Parathyroid adenoma (tissue), 2 donors: ENCODE results near the gene FTSJ1.

ENCODE experiments used
- H2AFZ ChIP-seq: fragments of 300-600 bp; sonication (generic); one replicate; pipeline ENCODE4 v1.7.0; 2017; ENCODE audit warnings: antibody characterized with exemption, mild to moderate bottlenecking
- H3K27ac ChIP-seq: fragments of 300-600 bp; sonication (generic); one replicate; pipeline ENCODE4 v1.7.0; 2017
- H3K27me3 ChIP-seq: fragments of 300-600 bp; sonication (generic); one replicate; pipeline ENCODE4 v1.7.0; 2017; ENCODE audit warnings: low read length; ENCODE audit not compliant: control insufficient read depth, insufficient read depth
- H3K36me3 ChIP-seq: fragments of 300-600 bp; sonication (generic); one replicate; pipeline ENCODE4 v1.7.0; 2017; ENCODE audit warnings: low read length; ENCODE audit not compliant: control insufficient read depth, insufficient read depth
- H3K4me1 ChIP-seq: fragments of 300-600 bp; sonication (generic); one replicate; pipeline ENCODE4 v1.7.0; 2017; ENCODE audit warnings: control low read depth
- H3K4me2 ChIP-seq: fragments of 300-600 bp; sonication (generic); one replicate; pipeline ENCODE4 v1.7.0; 2017; ENCODE audit warnings: low read length
- H3K4me3 ChIP-seq: fragments of 300-600 bp; sonication (generic); one replicate; pipeline ENCODE4 v1.7.0; 2017; ENCODE audit warnings: low read depth, low read length
- H3K79me2 ChIP-seq: fragments of 300-600 bp; sonication (generic); one replicate; pipeline ENCODE4 v1.7.0; 2017; ENCODE audit warnings: control low read depth
- H3K9ac ChIP-seq: fragments of 300-600 bp; sonication (generic); one replicate; pipeline ENCODE4 v1.7.0; 2017; ENCODE audit warnings: mild to moderate bottlenecking
- H3K9me3 ChIP-seq: fragments of 300-600 bp; sonication (generic); one replicate; pipeline ENCODE4 v1.7.0; 2017; ENCODE audit warnings: low read length; ENCODE audit not compliant: control insufficient read depth
- CTCF ChIP-seq: fragments of 300-600 bp; sonication (generic); IDR thresholded peaks from one replicate; pipeline ENCODE4 v1.7.0; 2017; ENCODE audit warnings: antibody characterized with exemption, mild to moderate bottlenecking
- donor health status: primary hyperparathyroidism.

The FTSJ1 gene

GRCh38 chrX:48451708-48452107 lies 24.3 kb upstream of the FTSJ1 start:
- Histone ChIP-seq H3K4me1 (no peaks in the 10 kb centered on the region), H3K4me3 (no peak overlapping the region), H2AFZ (no peak overlapping the region), H3K9ac (no peak overlapping the region), H3K27ac (no peak overlapping the region), H3K36me3 (no peaks in the 10 kb centered on the region), H3K27me3 (no peaks in the 10 kb centered on the region), H3K4me2 (no peak overlapping the region), H3K9me3 (no peaks in the 10 kb centered on the region), H3K79me2 (no peaks in the 10 kb centered on the region)
- no peak for TF ChIP-seq CTCF

DNA sequence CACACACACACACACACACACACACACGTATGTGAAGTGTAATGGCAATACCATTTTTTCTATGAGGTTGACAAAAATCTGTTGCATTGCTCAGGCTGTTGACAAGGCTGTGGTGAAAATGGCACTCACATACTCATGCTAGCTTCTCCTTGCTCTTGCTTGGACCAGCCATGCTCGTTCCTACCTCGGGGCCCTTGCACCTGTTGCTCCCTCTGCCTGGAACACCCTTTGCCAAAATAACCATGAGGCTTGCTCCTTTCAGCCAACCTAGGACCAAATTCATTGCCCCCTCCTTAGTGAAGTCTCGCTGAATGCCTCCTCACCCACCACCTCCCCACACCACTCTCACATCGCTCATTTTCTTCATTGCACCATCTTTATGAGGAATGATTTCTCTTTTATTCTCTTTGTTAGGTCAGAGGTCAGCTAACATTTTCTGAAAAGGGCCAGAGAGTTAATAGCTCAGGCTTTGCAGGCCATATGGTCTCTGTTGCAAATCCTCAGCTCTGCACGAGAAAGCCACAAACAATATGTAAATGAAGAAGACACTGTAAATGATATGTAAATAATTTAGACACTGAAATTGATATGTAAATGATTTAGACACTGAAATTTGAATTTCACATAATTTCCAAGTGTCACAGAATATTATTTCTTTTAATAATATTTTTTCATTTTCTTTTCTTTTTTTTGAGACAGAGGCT lies 19.2 kb upstream of the FTSJ1 start:
- Histone ChIP-seq H3K9me3 (no peaks in the 10 kb centered on the region), H2AFZ (no peak overlapping the region), H3K9ac (no peak overlapping the region), H3K4me2 (no peak overlapping the region), H3K4me1 (no peaks in the 10 kb centered on the region), H3K36me3 (no peaks in the 10 kb centered on the region), H3K79me2 (no peaks in the 10 kb centered on the region), H3K4me3 (no peak overlapping the region), H3K27ac (no peak overlapping the region), H3K27me3 (no peaks in the 10 kb centered on the region)
- no peak for TF ChIP-seq CTCF

GRCh38 chrX:48458711-48459110 lies 17.3 kb upstream of the FTSJ1 start:
- Histone ChIP-seq H3K9me3 (no peaks in the 10 kb centered on the region), H2AFZ (no peak overlapping the region), H3K4me2 (no peak overlapping the region), H3K9ac (no peak overlapping the region), H3K4me1 (no peaks in the 10 kb centered on the region), H3K27me3 (no peaks in the 10 kb centered on the region), H3K36me3 (no peaks in the 10 kb centered on the region), H3K4me3 (no peak overlapping the region), H3K79me2 (no peaks in the 10 kb centered on the region), H3K27ac (no peak overlapping the region)
- no peak for TF ChIP-seq CTCF

GRCh38 chrX:48459483-48459882 lies 16.5 kb upstream of the FTSJ1 start:
- no peak overlapping the region for H3K27ac ChIP-seq
- H3K36me3 ChIP-seq: no peaks in the 10 kb centered on the region
- H3K9me3 ChIP-seq: no peaks in the 10 kb centered on the region
- no peak overlapping the region for H3K4me3 ChIP-seq
- no peaks in the 10 kb centered on the region for H3K4me1 ChIP-seq
- TF ChIP-seq CTCF: no peak
- H3K27me3 ChIP-seq: no peaks in the 10 kb centered on the region
- no peaks in the 10 kb centered on the region for H3K79me2 ChIP-seq
- H2AFZ ChIP-seq: no peak overlapping the region
- no peak overlapping the region for H3K4me2 ChIP-seq
- H3K9ac ChIP-seq: no peak overlapping the region

DNA sequence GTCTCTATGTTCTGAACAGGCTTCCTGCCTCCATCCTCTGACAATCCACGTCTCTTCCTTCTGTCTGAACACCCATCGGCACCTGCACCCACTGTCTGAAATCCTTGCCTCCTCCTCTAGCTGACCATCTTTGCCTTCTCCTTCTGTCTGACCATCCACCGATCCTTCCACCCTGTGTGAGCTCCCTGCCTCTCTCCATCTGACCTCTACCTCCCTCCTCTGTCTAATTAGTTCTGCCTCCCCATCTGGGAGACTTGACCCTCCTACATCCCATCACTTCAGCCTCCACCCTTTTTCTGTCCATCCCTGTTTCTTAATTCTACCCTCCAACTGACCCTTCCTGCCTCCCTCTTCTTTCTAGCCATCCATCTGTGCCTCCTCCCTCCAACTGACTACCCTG lies 16.0 kb upstream of the FTSJ1 start:
- no peaks in the 10 kb centered on the region for H3K4me1 ChIP-seq
- H3K27me3 ChIP-seq: no peaks in the 10 kb centered on the region
- H3K4me2 ChIP-seq: no peak overlapping the region
- no peaks in the 10 kb centered on the region for H3K36me3 ChIP-seq
- no peaks in the 10 kb centered on the region for H3K9me3 ChIP-seq
- no peaks in the 10 kb centered on the region for H3K79me2 ChIP-seq
- no peak overlapping the region for H3K4me3 ChIP-seq
- H3K9ac ChIP-seq: no peak overlapping the region
- no peak overlapping the region for H2AFZ ChIP-seq
- no peak overlapping the region for H3K27ac ChIP-seq
- no peak for TF ChIP-seq CTCF
